OCI-LY3 (cell line): ENCODE measurements around the gene FBXO42.
A peak's percentile ranks its signal among the peaks of the same experiment; 100 is the strongest.
"Not testable (repeated sequence)": the region's sequence is repeated elsewhere in the genome, so short reads cannot be mapped to it uniquely, and the experiment has no call there.

Source experiments
- H2AFZ ChIP-seq: fragments of 200-600, 300-600 bp; shearing (Covaris generic); 2 replicates; pipeline ENCODE4 v1.6.0; 2014; ENCODE audit warnings: antibody characterized with exemption, low read depth, low read length
- H3K27ac ChIP-seq: fragments of 200-600, 300-600 bp; sonication (generic); 2 replicates; pipeline ENCODE4 v1.5.1; 2014; ENCODE audit warnings: mild to moderate bottlenecking, low read length, moderate library complexity, mixed read lengths
- H3K27me3 ChIP-seq: fragments of 200-600, 300-600 bp; sonication (generic); 2 replicates; pipeline ENCODE4 v1.6.1; 2014; ENCODE audit warnings: low read depth, low read length, mixed read lengths
- H3K36me3 ChIP-seq: fragments of 200-600, 300-600 bp; sonication (generic); replicated peaks from 2 replicates; pipeline ENCODE3; 2014; ENCODE audit warnings: low read depth, low read length, mixed read lengths
- H3K4me1 ChIP-seq: fragments of 300-600, 200-600 bp; sonication (generic); 2 replicates; pipeline ENCODE4 v1.6.1; 2014; ENCODE audit warnings: low read length, mixed read lengths
- H3K4me2 ChIP-seq: fragments of 200-600, 300-600 bp; sonication (generic); 2 replicates; pipeline ENCODE4 v1.6.1; 2014; ENCODE audit warnings: low read length, mixed read lengths
- H3K4me3 ChIP-seq: fragments of 300-600, 200-600 bp; sonication (generic); 2 replicates; pipeline ENCODE4 v1.5.1; 2014; ENCODE audit warnings: antibody characterized with exemption, mild to moderate bottlenecking, low read length, moderate library complexity
- H3K79me2 ChIP-seq: fragments of 300-600, 200-600 bp; shearing (Covaris generic); 2 replicates; pipeline ENCODE4 v1.6.1; 2014; ENCODE audit warnings: mild to moderate bottlenecking, low read length, mixed read lengths
- H3K9ac ChIP-seq: fragments of 300-600, 200-600 bp; shearing (Covaris generic); 2 replicates; pipeline ENCODE4 v1.6.0; 2014; ENCODE audit warnings: mild to moderate bottlenecking, low read length, moderate library complexity
- H3K9me3 ChIP-seq: fragments of 200-600, 300-600 bp; shearing (Covaris generic); 2 replicates; pipeline ENCODE4 v1.6.1; 2014; ENCODE audit warnings: low read length, mixed read lengths; ENCODE audit not compliant: insufficient read depth
- H4K20me1 ChIP-seq: fragments of 200-600, 300-600 bp; sonication (generic); 2 replicates; pipeline ENCODE4 v1.6.1; 2016; ENCODE audit warnings: low read length, mixed read lengths; ENCODE audit not compliant: insufficient read depth
- CTCF ChIP-seq: fragments of 200-600, 300-600 bp; sonication (generic); IDR thresholded peaks from 2 replicates; pipeline ENCODE4 v1.5.1; 2014; ENCODE audit warnings: antibody characterized with exemption, low read length, low read depth
- EZH2phosphoT487 ChIP-seq: fragments of 200-600 bp; shearing (Covaris generic); IDR thresholded peaks from 2 replicates; pipeline ENCODE4 v1.6.1; 2018; ENCODE audit warnings: antibody characterized with exemption, mixed run types, low read depth

The FBXO42 gene

GRCh38 chr1:16352842-16353535, 709 bp upstream of the FBXO42 start:
- Histone ChIP-seq H3K27me3 (no peaks in the 10 kb centered on the region), H3K9me3 (no peaks in the 10 kb centered on the region), H3K4me2 (peak overlapping the region; percentile 88), H3K36me3 (no peaks in the 10 kb centered on the region), H3K4me3 (peak overlapping the region; percentile 100), H3K4me1 (peaks cover 19% of the 10 kb centered on the region), H3K27ac (peak overlapping the region; percentile 62), H2AFZ (peak overlapping the region; percentile 76), H3K9ac (peak overlapping the region; percentile 88), H4K20me1 (peaks cover 20% of the 10 kb centered on the region), H3K79me2 (peaks cover 43% of the 10 kb centered on the region)
- no peak for TF ChIP-seq CTCF
- TF ChIP-seq EZH2phosphoT487 = no peak

- H3K79me2 ChIP-seq = peaks cover 57% of the 10 kb centered on the region
- peaks cover 27% of the 10 kb centered on the region for H4K20me1 ChIP-seq
- H3K4me2 ChIP-seq = peak overlapping the region; percentile 94
- H3K36me3 ChIP-seq = no peaks in the 10 kb centered on the region
- no peak overlapping the region for H2AFZ ChIP-seq
- H3K4me3 ChIP-seq = peak overlapping the region; percentile 100
- peaks cover 19% of the 10 kb centered on the region for H3K4me1 ChIP-seq
- H3K27ac ChIP-seq = peak overlapping the region; percentile 82
- H3K9me3 ChIP-seq = no peaks in the 10 kb centered on the region
- H3K9ac ChIP-seq = peak overlapping the region; percentile 97
- TF ChIP-seq CTCF (no peak), EZH2phosphoT487 (no peak)
- H3K27me3 ChIP-seq = no peaks in the 10 kb centered on the region
Observed at GRCh38 chr1:16351456-16351993, 755 bp downstream of the FBXO42 start.

- Histone ChIP-seq H4K20me1 (peaks cover 32% of the 10 kb centered on the region), H3K4me2 (no peak overlapping the region), H3K27me3 (no peaks in the 10 kb centered on the region), H3K36me3 (no peaks in the 10 kb centered on the region), H3K79me2 (peaks cover 73% of the 10 kb centered on the region), H3K4me3 (no peak overlapping the region), H3K9me3 (no peaks in the 10 kb centered on the region), H3K27ac (no peak overlapping the region), H2AFZ (no peak overlapping the region), H3K9ac (no peak overlapping the region), H3K4me1 (peaks cover 19% of the 10 kb centered on the region)
- TF ChIP-seq CTCF (no peak), EZH2phosphoT487 (no peak)
Observed at GRCh38 chr1:16349847-16350406, 2.4 kb downstream of the FBXO42 start.

- H3K4me2 ChIP-seq = no peak overlapping the region
- no peak overlapping the region for H3K4me3 ChIP-seq
- no peak overlapping the region for H3K27ac ChIP-seq
- no peaks in the 10 kb centered on the region for H3K36me3 ChIP-seq
- no peaks in the 10 kb centered on the region for H3K27me3 ChIP-seq
- H4K20me1 ChIP-seq = peaks cover 32% of the 10 kb centered on the region
- peaks cover 19% of the 10 kb centered on the region for H3K4me1 ChIP-seq
- no peak overlapping the region for H2AFZ ChIP-seq
- no peaks in the 10 kb centered on the region for H3K9me3 ChIP-seq
- no peak for TF ChIP-seq CTCF
- no peak for TF ChIP-seq EZH2phosphoT487
- peaks cover 87% of the 10 kb centered on the region for H3K79me2 ChIP-seq
- no peak overlapping the region for H3K9ac ChIP-seq
Observed at GRCh38 chr1:16348414-16349182, 3.7 kb downstream of the FBXO42 start.

GRCh38 chr1:16343276-16343675, 9.0 kb downstream of the FBXO42 start:
- H3K27ac ChIP-seq, H2AFZ ChIP-seq, H3K9me3 ChIP-seq, H3K4me2 ChIP-seq, H3K9ac ChIP-seq, H3K4me3 ChIP-seq, H3K4me1 ChIP-seq, H3K27me3 ChIP-seq, H3K36me3 ChIP-seq: not testable (repeated sequence)
- H4K20me1 ChIP-seq = peaks cover 30% of the 10 kb centered on the region
- peaks cover 98% of the 10 kb centered on the region for H3K79me2 ChIP-seq
